Upper lobe of left lung (tissue), 6 donors: ENCODE data around the gene ADCY7. TPM values are rescaled to one million over a fixed set of nuclear protein-coding genes. Genes with fewer than 3 reads are reported as not detected.

ENCODE experiments used
- ATAC-seq, 2 donors: fragments of 200-7000 bp; cut with Tn5 transposase; one replicate each; pipeline ENCODE4 v1.9.1; 2022; ENCODE audit warnings: mild to moderate bottlenecking in 2 of 2, moderate library complexity in 2 of 2; ENCODE audit not compliant: low FRiP score in 2 of 2
- DNase-seq, 2 donors: peaks; one replicate each; pipeline ENCODE4 v3.0.0-alpha.2; 2019 to 2020
- H3K27ac ChIP-seq, 4 donors: fragments of 200-600 bp; sonication (generic); one replicate each; pipeline ENCODE4 v1.5.1; 2016 to 2019
- H3K27me3 ChIP-seq, 4 donors: fragments of 200-600 bp; sonication (generic); one replicate each; pipeline ENCODE4 v1.5.1; 2017 to 2019
- H3K36me3 ChIP-seq, 4 donors: fragments of 200-600 bp; sonication (generic); one replicate each; pipeline ENCODE4 v1.5.1; 2016 to 2019
- H3K4me1 ChIP-seq, 4 donors: fragments of 200-600 bp; sonication (generic); one replicate each; pipeline ENCODE4 v1.5.1; 2018 to 2019
- H3K4me3 ChIP-seq, 4 donors: fragments of 200-600 bp; sonication (generic); one replicate each; pipeline ENCODE4 v1.5.1; 2017 to 2019; ENCODE audit warnings: mild to moderate bottlenecking in 2 of 4, moderate library complexity in 1 of 4
- H3K9me3 ChIP-seq, 4 donors: fragments of 200-600 bp; sonication (generic); one replicate each; pipeline ENCODE4 v1.5.1; 2018 to 2019
- EP300 ChIP-seq, 4 donors: sonication (generic); formaldehyde crosslinking; IDR thresholded peaks; one replicate each; pipeline ENCODE4 v1.5.1; 2017; ENCODE audit warnings: antibody characterized with exemption in 4 of 4, control low read depth in 2 of 4
- POLR2A ChIP-seq, 4 donors: fragments of 450-650 bp; IDR thresholded peaks; one replicate each; pipeline ENCODE4 v1.5.1; 2016 to 2017; ENCODE audit warnings: antibody characterized with exemption in 4 of 4, mild to moderate bottlenecking in 2 of 4
- POLR2AphosphoS5 ChIP-seq, 2 donors: sonication (generic); formaldehyde crosslinking; IDR thresholded peaks; one replicate each; pipeline ENCODE4 v1.5.1; 2017; ENCODE audit warnings: antibody characterized with exemption in 2 of 2
- WGBS, 2 donors: methylation state at CpG; one replicate each; pipeline ENCODE4 v1.1.5; 2017 to 2018; 5-methylcytosine and 5-hydroxymethylcytosine counted together
- total RNA-seq, 6 donors: library from RNA; depleted of rRNA in 4 of 6; stranded (reverse); fragments of >200 nt in 4 of 6; gene quantifications; one replicate each; pipeline versions ENCODE4 v1.1.0 to v1.2.1, GENCODE V29; 2016 to 2021
- TF ChIP-seq, protein P1 (sequence below), 6 experiments: fragments of 450-650 bp in 4 of 6; fragments of 200-600 bp in 2 of 6; sonication (generic) in 2 of 6; IDR thresholded peaks; one replicate each; pipeline ENCODE4 v1.5.1; 2016 to 2019; ENCODE audit warnings: antibody characterized with exemption in 6 of 6
- donor health status: DM: no; HTN: no; CAD: no; lungs with moderate emphysema.
- donor health status: DM: no; HTN: yes; CAD: no; lungs with severe emphysema.

Gene ADCY7
- total RNA-seq, 6 donors from 2014 or later: 46.9 to 177 (median 101) TPM

DNA sequence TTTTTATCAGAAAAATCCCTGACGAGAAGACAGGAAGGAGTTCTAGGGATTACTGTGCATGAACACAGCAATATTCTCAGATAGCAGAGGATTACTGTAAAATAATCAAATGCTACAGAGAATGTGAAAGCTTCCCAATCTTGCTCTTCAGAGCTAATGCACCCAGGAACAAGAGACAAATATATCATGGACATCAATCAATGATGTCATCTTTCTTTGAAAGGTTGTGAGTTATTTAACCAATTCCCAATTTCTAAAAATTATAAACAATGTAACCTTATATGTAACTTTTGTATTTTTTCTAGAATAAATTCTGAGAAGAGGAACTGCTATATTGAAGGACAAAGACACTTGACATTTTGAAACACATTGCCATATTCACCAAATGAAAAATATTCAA, 56.0 kb downstream of the ADCY7 start:
- TF ChIP-seq EP300 (IDR thresholded peaks at IDR 0.05) (no peak), POLR2AphosphoS5 (IDR thresholded peaks at IDR 0.05) (no peak), POLR2A (IDR thresholded peaks at IDR 0.05) (no peak)
- TF ChIP-seq, protein P1, sequence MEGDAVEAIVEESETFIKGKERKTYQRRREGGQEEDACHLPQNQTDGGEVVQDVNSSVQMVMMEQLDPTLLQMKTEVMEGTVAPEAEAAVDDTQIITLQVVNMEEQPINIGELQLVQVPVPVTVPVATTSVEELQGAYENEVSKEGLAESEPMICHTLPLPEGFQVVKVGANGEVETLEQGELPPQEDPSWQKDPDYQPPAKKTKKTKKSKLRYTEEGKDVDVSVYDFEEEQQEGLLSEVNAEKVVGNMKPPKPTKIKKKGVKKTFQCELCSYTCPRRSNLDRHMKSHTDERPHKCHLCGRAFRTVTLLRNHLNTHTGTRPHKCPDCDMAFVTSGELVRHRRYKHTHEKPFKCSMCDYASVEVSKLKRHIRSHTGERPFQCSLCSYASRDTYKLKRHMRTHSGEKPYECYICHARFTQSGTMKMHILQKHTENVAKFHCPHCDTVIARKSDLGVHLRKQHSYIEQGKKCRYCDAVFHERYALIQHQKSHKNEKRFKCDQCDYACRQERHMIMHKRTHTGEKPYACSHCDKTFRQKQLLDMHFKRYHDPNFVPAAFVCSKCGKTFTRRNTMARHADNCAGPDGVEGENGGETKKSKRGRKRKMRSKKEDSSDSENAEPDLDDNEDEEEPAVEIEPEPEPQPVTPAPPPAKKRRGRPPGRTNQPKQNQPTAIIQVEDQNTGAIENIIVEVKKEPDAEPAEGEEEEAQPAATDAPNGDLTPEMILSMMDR (IDR thresholded peaks at IDR 0.05): no peak
- no peak for ATAC-seq
- 88 to 89% methylated on average over 1 of the region's 1 CpG for WGBS, 2 donors

DNA sequence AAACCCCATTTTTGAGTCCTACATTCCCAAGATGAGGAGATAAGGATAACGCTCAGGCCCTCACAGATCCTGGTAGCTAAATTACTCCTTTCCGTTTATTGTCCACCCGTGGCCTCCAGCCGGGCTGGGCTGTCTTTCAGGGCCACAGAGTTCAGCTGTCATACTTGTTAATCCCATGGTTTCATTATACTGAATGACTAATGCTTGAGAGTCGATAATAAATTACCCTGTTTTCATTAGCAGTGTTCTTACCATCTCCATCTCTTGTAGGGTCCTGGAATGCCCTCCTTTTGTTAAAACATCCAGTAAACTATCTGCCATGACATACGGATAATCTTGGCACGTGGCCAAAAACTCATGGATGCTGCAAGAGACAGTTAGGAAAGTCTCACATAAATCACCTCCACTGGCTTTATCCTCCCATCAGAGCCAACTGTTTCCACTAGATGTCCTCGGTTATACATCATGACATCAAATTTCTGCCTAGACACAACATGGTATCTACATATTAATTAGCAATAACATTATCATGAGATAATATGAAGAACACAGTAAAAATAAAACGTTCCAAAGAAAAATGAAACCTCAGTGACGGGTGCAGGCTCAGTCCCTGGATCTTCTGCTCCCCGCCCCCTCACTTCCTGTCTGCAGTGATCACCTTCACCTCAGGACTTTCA, 57.1 kb downstream of the ADCY7 start:
- H3K36me3 ChIP-seq: peaks cover 23 to 85% (median 29%) of the 10 kb centered on the region in 4 donors
- H3K4me1 ChIP-seq: peaks cover 0 to 7% (median 2%) of the 10 kb centered on the region in 4 donors
- TF ChIP-seq POLR2AphosphoS5 (IDR thresholded peaks at IDR 0.05) (no peak), POLR2A (IDR thresholded peaks at IDR 0.05) (no peak), EP300 (IDR thresholded peaks at IDR 0.05) (no peak)
- TF ChIP-seq, protein P1 (IDR thresholded peaks at IDR 0.05): peak in 1 of 6 experiments; percentile 7
- peak overlapping the region in 3 of 4 donors; percentile 19 to 42 (median 38) for H3K27ac ChIP-seq
- no peaks in the 10 kb centered on the region for H3K9me3 ChIP-seq
- H3K27me3 ChIP-seq: no peaks in the 10 kb centered on the region
- WGBS, 2 donors: 62 to 64% methylated on average over 11 of the region's 11 CpGs
- no peak overlapping the region for H3K4me3 ChIP-seq
- ATAC-seq: no peak
- DNase-seq: no peak

More for the DNA sequence above, 56.0 kb downstream of the ADCY7 start:
- DNase-seq: no peak
- H3K27ac ChIP-seq: no peak overlapping the region
- H3K9me3 ChIP-seq: no peaks in the 10 kb centered on the region
- peaks cover 23 to 85% (median 35%) of the 10 kb centered on the region in 4 donors for H3K36me3 ChIP-seq
- H3K4me3 ChIP-seq: no peak overlapping the region
- H3K27me3 ChIP-seq: no peaks in the 10 kb centered on the region
- H3K4me1 ChIP-seq: peaks cover 0 to 7% (median 2%) of the 10 kb centered on the region in 4 donors

DNA sequence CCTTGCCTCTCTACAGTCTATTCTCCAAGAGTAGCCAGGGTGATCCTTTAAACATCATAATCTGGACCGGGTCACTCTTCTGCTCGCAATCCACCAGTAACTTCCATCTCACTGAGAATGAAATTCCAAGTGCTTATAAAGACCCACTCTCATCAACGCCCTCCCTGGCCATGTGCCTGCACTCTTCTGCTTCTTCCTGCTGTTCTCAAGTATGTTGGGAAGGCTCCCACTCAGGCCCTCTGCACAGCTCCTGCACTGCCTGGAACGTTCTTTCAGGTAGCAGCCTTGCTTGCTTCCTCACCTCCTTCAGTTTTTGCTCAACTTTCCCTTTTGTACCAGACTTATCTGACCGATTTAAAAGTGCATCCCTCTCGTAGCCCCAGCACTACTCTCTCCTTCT, 58.0 kb downstream of the ADCY7 start:
- Histone ChIP-seq H3K9me3 (no peaks in the 10 kb centered on the region), H3K36me3 (peaks cover 14 to 84% (median 25%) of the 10 kb centered on the region in 4 donors)

DNA sequence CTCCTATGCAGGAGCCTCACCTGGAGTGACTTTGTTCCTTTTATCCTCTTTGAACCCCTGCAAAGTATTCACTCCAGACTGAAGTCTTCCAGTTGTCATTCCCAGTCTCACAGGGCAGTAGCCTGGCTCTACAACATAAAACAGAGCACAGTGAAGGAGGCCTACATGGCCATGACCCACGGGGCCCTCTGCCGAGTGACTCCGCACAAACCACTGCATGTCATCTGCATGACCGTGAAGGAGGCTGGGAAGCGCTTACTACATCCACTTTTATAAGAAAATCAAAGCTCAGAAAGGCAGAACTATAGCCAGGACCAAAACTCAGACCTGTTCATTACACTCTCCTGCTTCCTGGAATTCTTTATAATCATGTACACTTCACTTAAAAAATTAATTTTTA, 59.9 kb downstream of the ADCY7 start:
- Histone ChIP-seq H3K4me3 (no peak overlapping the region), H3K36me3 (peaks cover 0 to 74% (median 11%) of the 10 kb centered on the region in 4 donors), H3K4me1 (peaks cover 4 to 14% (median 11%) of the 10 kb centered on the region in 4 donors), H3K27me3 (no peaks in the 10 kb centered on the region), H3K9me3 (no peaks in the 10 kb centered on the region), H3K27ac (no peak overlapping the region)
- TF ChIP-seq, protein P1 (IDR thresholded peaks at IDR 0.05): no peak
- no peak for TF ChIP-seq POLR2A (IDR thresholded peaks at IDR 0.05)
- no peak for TF ChIP-seq POLR2AphosphoS5 (IDR thresholded peaks at IDR 0.05)
- no peak for TF ChIP-seq EP300 (IDR thresholded peaks at IDR 0.05)
- no peak for ATAC-seq
- DNase-seq: no peak
- 91 to 96% methylated on average over 5 of the region's 5 CpGs for WGBS, 2 donors

More for the DNA sequence above, 58.0 kb downstream of the ADCY7 start:
- Histone ChIP-seq H3K27ac (peak overlapping the region in 1 of 4 donors; percentile 38), H3K4me1 (peaks cover 0 to 7% (median 4%) of the 10 kb centered on the region in 4 donors), H3K27me3 (no peaks in the 10 kb centered on the region), H3K4me3 (no peak overlapping the region)
- DNase-seq (no peak), ATAC-seq (peak in 1 of 2 donors; percentile 15)
- 63 to 69% methylated on average over 6 of the region's 6 CpGs for WGBS, 2 donors
- no peak for TF ChIP-seq POLR2A (IDR thresholded peaks at IDR 0.05)
- no peak for TF ChIP-seq POLR2AphosphoS5 (IDR thresholded peaks at IDR 0.05)
- TF ChIP-seq EP300 (IDR thresholded peaks at IDR 0.05): no peak
- TF ChIP-seq, protein P1 (IDR thresholded peaks at IDR 0.05): no peak
